A673 (cell line): ENCODE results near the gene EEF1G. TPM values are rescaled to one million over a fixed set of nuclear protein-coding genes. Genes with fewer than 3 reads are reported as not detected.
A peak's percentile ranks its signal among the peaks of the same experiment; 100 is the strongest.

Experiments used
- BruUV-seq: library from RNA; stranded (reverse); fragments of 400-500 nt; replicated peaks from 2 replicates; lab custom pipeline; 2021; lab: Mats Ljungman, UMichigan
- CTCF ChIA-PET: fragments of 300-600 bp; sonication (Branson Sonifier 250); formaldehyde crosslinking; loops from one replicate; lab custom pipeline; 2022; ENCODE audit warnings: antibody characterized with exemption; lab: Charles Lee
- POLR2A ChIA-PET: fragments of 300-600 bp; sonication (Branson Sonifier 250); formaldehyde crosslinking; loops from one replicate; lab custom pipeline; 2022; ENCODE audit warnings: antibody characterized with exemption; ENCODE audit not compliant: low non-redundant PET; lab: Charles Lee
- DNase-seq: peaks from one replicate; pipeline ENCODE4 v3.0.0-alpha.2; 2015; ENCODE audit warnings: low spot score
- H3K27ac ChIP-seq: fragments of 200-600 bp; sonication (generic); 2 replicates; pipeline ENCODE4 v1.5.1; 2016; ENCODE audit warnings: mixed run types, low read depth, mild to moderate bottlenecking, mixed read lengths, antibody characterized with exemption, low read length; ENCODE audit not compliant: poor library complexity, severe bottlenecking
- H3K27me3 ChIP-seq: fragments of 200-600 bp; sonication (generic); replicated peaks from 2 replicates; pipeline ENCODE4 v1.6.1; 2017; ENCODE audit warnings: mixed run types, low read depth, mild to moderate bottlenecking, mixed read lengths, antibody characterized with exemption, low read length; ENCODE audit not compliant: insufficient read depth, poor library complexity
- H3K36me3 ChIP-seq: fragments of 200-600 bp; sonication (generic); 2 replicates; pipeline ENCODE4 v1.6.1; 2016; ENCODE audit warnings: mixed run types, mild to moderate bottlenecking, mixed read lengths, antibody characterized with exemption, low read length; ENCODE audit not compliant: insufficient read depth, poor library complexity, severe bottlenecking
- H3K4me1 ChIP-seq: fragments of 200-600 bp; sonication (generic); 2 replicates; pipeline ENCODE4 v1.6.1; 2017; ENCODE audit warnings: mixed run types, mild to moderate bottlenecking, mixed read lengths, antibody characterized with exemption, low read length; ENCODE audit not compliant: insufficient read depth, poor library complexity, severe bottlenecking
- H3K4me3 ChIP-seq: fragments of 200-600 bp; sonication (generic); 2 replicates; pipeline ENCODE4 v1.5.1; 2016; ENCODE audit warnings: low read depth, mixed run types, mild to moderate bottlenecking, mixed read lengths, low read length; ENCODE audit not compliant: poor library complexity, severe bottlenecking
- H3K9me3 ChIP-seq: fragments of 200-600 bp; sonication (generic); 2 replicates; pipeline ENCODE4 v1.6.1; 2016; ENCODE audit warnings: mixed run types, low read depth, mild to moderate bottlenecking, mixed read lengths, antibody characterized with exemption, low read length; ENCODE audit not compliant: poor library complexity, severe bottlenecking
- CTCF ChIP-seq: fragments of 300-800, 200-600 bp; sonication (generic); conservative IDR thresholded peaks from 2 replicates; pipeline ENCODE4 v1.5.1; 2017; ENCODE audit warnings: low read depth, mild to moderate bottlenecking, antibody characterized with exemption, low read length, moderate library complexity, mixed read lengths
- EZH2 ChIP-seq: fragments of 200-600 bp; sonication (generic); IDR thresholded peaks from 2 replicates; pipeline ENCODE4 v1.6.1; 2017; ENCODE audit warnings: borderline replicate concordance, low read depth, mild to moderate bottlenecking, mixed read lengths, antibody characterized with exemption, low read length; ENCODE audit not compliant: poor library complexity, severe bottlenecking
- intact Hi-C: fragments of 100-400 bp; cut with micrococcal nuclease; formaldehyde crosslinking; loops from one replicate; pipeline ENCODE4 v1.10.0; 2022; ENCODE audit not compliant: unreplicated experiment
- total RNA-seq: library from RNA; stranded (reverse); gene quantifications from 2 replicates; pipeline ENCODE4 v1.2.3, GENCODE V29; 2021

EEF1G gene
- total RNA-seq, 1 experiment from 2014 or later = 1,817 TPM

GRCh38 chr11:62548545-62549335 is 25.0 kb downstream of the EEF1G start:
- no peak overlapping the region for H3K27ac ChIP-seq
- no peak for DNase-seq
- no peak for TF ChIP-seq EZH2
- no peak for TF ChIP-seq CTCF
- POLR2A ChIA-PET = no interaction called here
- intact Hi-C loops = loop anchor here (5.0 to 10.0 kb wide), 2 partner anchors 51 to 154 kb away; no protein-coding TSS in a partner anchor
- H3K4me3 ChIP-seq = no peak overlapping the region
- no peaks in the 10 kb centered on the region for H3K36me3 ChIP-seq
- H3K27me3 ChIP-seq = no peaks in the 10 kb centered on the region
- peaks cover 41% of the 10 kb centered on the region for H3K4me1 ChIP-seq
- BruUV-seq = no TSS peak
- H3K9me3 ChIP-seq = no peaks in the 10 kb centered on the region
- CTCF ChIA-PET = interaction anchor here (0.7 kb wide), 1 partner anchor 12 kb away, joined by 6 read pairs; no protein-coding TSS in a partner anchor

GRCh38 chr11:62547691-62548281 is 25.9 kb downstream of the EEF1G start:
- intact Hi-C loops = loop anchor here (5.0 to 10.0 kb wide), 2 partner anchors 50 to 153 kb away; no protein-coding TSS in a partner anchor
- POLR2A ChIA-PET = no interaction called here
- no peaks in the 10 kb centered on the region for H3K36me3 ChIP-seq
- DNase-seq = no peak
- H3K4me3 ChIP-seq = peak overlapping the region; percentile 66
- no peaks in the 10 kb centered on the region for H3K27me3 ChIP-seq
- BruUV-seq = no TSS peak
- no peak overlapping the region for H3K27ac ChIP-seq
- no peak for TF ChIP-seq EZH2
- no peak for TF ChIP-seq CTCF
- CTCF ChIA-PET = no interaction called here
- no peaks in the 10 kb centered on the region for H3K9me3 ChIP-seq
- H3K4me1 ChIP-seq = peaks cover 41% of the 10 kb centered on the region

GRCh38 chr11:62546929-62547625 is 26.6 kb downstream of the EEF1G start:
- H3K27me3 ChIP-seq = no peaks in the 10 kb centered on the region
- POLR2A ChIA-PET = interaction anchor here (0.7 kb wide), 1 partner anchor 123 kb away, joined by 11 read pairs; no protein-coding TSS in a partner anchor
- H3K4me3 ChIP-seq = peak overlapping the region; percentile 66
- H3K9me3 ChIP-seq = no peaks in the 10 kb centered on the region
- CTCF ChIA-PET = interaction anchor here (0.7 to 1.5 kb wide), 2 partner anchors 13 to 797 kb away, joined by 3 to 10 read pairs; no protein-coding TSS in a partner anchor
- no peaks in the 10 kb centered on the region for H3K36me3 ChIP-seq
- BruUV-seq = no TSS peak
- H3K27ac ChIP-seq = peak overlapping the region; percentile 10
- H3K4me1 ChIP-seq = peaks cover 40% of the 10 kb centered on the region
- peak; percentile 46 for DNase-seq
- TF ChIP-seq CTCF (no peak), EZH2 (no peak)
- intact Hi-C loops = loop anchor here (5.0 to 10.0 kb wide), 2 partner anchors 50 to 152 kb away; no protein-coding TSS in a partner anchor
